SK-N-SH (cell line): ENCODE measurements around the gene GAB2. TPM values are rescaled to one million over a fixed set of nuclear protein-coding genes. Genes with fewer than 3 reads are reported as not detected.

Experiments
- CTCF ChIA-PET: fragments of 300-600, 350-600 bp; formaldehyde crosslinking; extraction: SDS; loops from one replicate; lab custom pipeline; 2021; lab: Yijun Ruan, JAX
- POLR2A ChIA-PET: fragments of 350-600 bp; sonication (Branson Sonifier 250); formaldehyde crosslinking; extraction: SDS; loops from one replicate; lab custom pipeline; 2020; ENCODE audit warnings: antibody characterized with exemption, inconsistent platforms; lab: Yijun Ruan, JAX
- DNase-seq: peaks from one replicate; pipeline ENCODE4 v3.0.0; 2012
- H2AFZ ChIP-seq: fragments of 200-600 bp; sonication (generic); 2 replicates; pipeline ENCODE4 v1.8.1; 2016; ENCODE audit warnings: antibody characterized with exemption, mild to moderate bottlenecking, low read depth
- H3F3A ChIP-seq: fragments of 200-600 bp; sonication (generic); replicated peaks from 2 replicates; pipeline ENCODE3; 2016; ENCODE audit warnings: antibody characterized with exemption, mild to moderate bottlenecking; ENCODE audit not compliant: insufficient read depth
- H3K27ac ChIP-seq, 2 experiments: fragments of 200-500 bp in 1 of 2; fragments of 200-600 bp in 1 of 2; sonication (Bioruptor generic) in 1 of 2; sonication (generic), shearing (Covaris generic) in 1 of 2; 2 replicates each; pipeline versions ENCODE4 v1.5.1 to v1.6.1; 2014 to 2016; ENCODE audit warnings: low read depth in 2 of 2, inconsistent platforms in 1 of 2, low read length in 1 of 2, mild to moderate bottlenecking in 1 of 2, mixed read lengths in 1 of 2
- H3K27me3 ChIP-seq: fragments of 200-600 bp; sonication (generic), shearing (Covaris generic); 2 replicates; pipeline ENCODE4 v1.6.1; 2016; ENCODE audit warnings: mixed run types; ENCODE audit not compliant: insufficient read depth
- H3K36me3 ChIP-seq, 2 experiments: fragments of 200-500 bp in 1 of 2; fragments of 200-600 bp in 1 of 2; sonication (Bioruptor generic) in 1 of 2; sonication (generic) in 1 of 2; replicated peaks in 1 of 2; 2 replicates each; pipeline versions ENCODE3 to v1.5.1; 2014 to 2016; ENCODE audit warnings: low read length in 1 of 2, mild to moderate bottlenecking in 1 of 2; ENCODE audit not compliant: insufficient read depth in 2 of 2, control insufficient read depth in 1 of 2
- H3K4me1 ChIP-seq, 2 experiments: fragments of 200-500 bp in 1 of 2; fragments of 200-600 bp in 1 of 2; sonication (Bioruptor generic) in 1 of 2; sonication (generic), shearing (Covaris generic) in 1 of 2; 2 replicates each; pipeline versions ENCODE4 v1.5.1 to v1.6.1; 2014 to 2016; ENCODE audit warnings: low read depth in 1 of 2, low read length in 1 of 2, mixed run types in 1 of 2; ENCODE audit not compliant: insufficient read depth in 2 of 2, control insufficient read depth in 1 of 2
- H3K4me2 ChIP-seq: fragments of 200-600 bp; sonication (generic), shearing (Covaris generic); 2 replicates; pipeline ENCODE4 v1.6.1; 2017; ENCODE audit warnings: mixed run types
- H3K4me3 ChIP-seq, 2 experiments: fragments of 200-500 bp in 1 of 2; fragments of 200-600 bp in 1 of 2; sonication (Bioruptor generic) in 1 of 2; sonication (generic), shearing (Covaris generic) in 1 of 2; 2 replicates each; pipeline versions ENCODE4 v1.5.1 to v1.8.1; 2014 to 2016; ENCODE audit warnings: low read depth in 2 of 2, inconsistent platforms in 1 of 2, low read length in 1 of 2, mild to moderate bottlenecking in 1 of 2, mixed read lengths in 1 of 2, moderate library complexity in 1 of 2
- H3K79me2 ChIP-seq: fragments of 200-600 bp; sonication (generic); 2 replicates; pipeline ENCODE4 v1.8.1; 2017; ENCODE audit warnings: mild to moderate bottlenecking; ENCODE audit not compliant: insufficient read depth
- H3K9ac ChIP-seq: fragments of 200-600 bp; sonication (generic); 2 replicates; pipeline ENCODE4 v1.6.1; 2017; ENCODE audit warnings: mixed run types
- H3K9me2 ChIP-seq: fragments of 200-600 bp; sonication (generic); 2 replicates; pipeline ENCODE4 v1.6.1; 2017; ENCODE audit warnings: mixed run types
- H3K9me3 ChIP-seq: fragments of 200-600 bp; sonication (generic); 2 replicates; pipeline ENCODE4 v1.6.1; 2017; ENCODE audit warnings: mixed run types, mild to moderate bottlenecking, moderate library complexity
- H4K20me1 ChIP-seq: fragments of 200-600 bp; sonication (generic); 2 replicates; pipeline ENCODE4 v1.6.1; 2017; ENCODE audit warnings: mild to moderate bottlenecking, mixed run types; ENCODE audit not compliant: insufficient read depth
- CHD2 ChIP-seq: fragments of 150-350 bp; IDR thresholded peaks from 2 replicates; pipeline ENCODE4 v1.6.1; 2018; ENCODE audit warnings: low read length; ENCODE audit not compliant: partially characterized antibody
- EZH2phosphoT487 ChIP-seq: fragments of 200-600 bp; sonication (generic); IDR thresholded peaks from 2 replicates; pipeline ENCODE4 v1.6.1; 2017; ENCODE audit warnings: low read depth, mixed run types, mild to moderate bottlenecking, antibody characterized with exemption, moderate library complexity, borderline replicate concordance
- FOSL2 ChIP-seq: IDR thresholded peaks from 2 replicates; pipeline ENCODE4 v1.4.0; 2012; ENCODE audit warnings: low read depth, mild to moderate bottlenecking, moderate library complexity, borderline replicate concordance
- FOXJ3 ChIP-seq: sonication (generic); formaldehyde crosslinking; IDR thresholded peaks from 2 replicates; pipeline ENCODE4 v1.5.1; 2020; ENCODE audit warnings: mild to moderate bottlenecking, missing genetic modification reagents
- FOXM1 ChIP-seq: IDR thresholded peaks from 2 replicates; pipeline ENCODE4 v1.4.0; 2012; ENCODE audit warnings: low read depth, mild to moderate bottlenecking
- JUND ChIP-seq: IDR thresholded peaks from 2 replicates; pipeline ENCODE4 v1.4.0; 2012
- MEF2A ChIP-seq: IDR thresholded peaks from 2 replicates; pipeline ENCODE4 v1.4.0; 2012; ENCODE audit warnings: low read depth, borderline replicate concordance
- MXI1 ChIP-seq: IDR thresholded peaks from 2 replicates; pipeline ENCODE4 v1.6.1; 2012; ENCODE audit warnings: mild to moderate bottlenecking, low read depth, low read length, improper control_type of control experiment
- POLR2AphosphoS5 ChIP-seq: IDR thresholded peaks from 2 replicates; pipeline ENCODE4 v1.6.1; 2012; ENCODE audit warnings: low read depth, low read length
- RAD21 ChIP-seq: IDR thresholded peaks from 2 replicates; pipeline ENCODE4 v1.6.1; 2012; ENCODE audit warnings: mild to moderate bottlenecking, low read length
- RCOR1 ChIP-seq: fragments of 150-350 bp; IDR thresholded peaks from 2 replicates; pipeline ENCODE4 v1.6.1; 2017; ENCODE audit warnings: antibody characterized with exemption, low read length
- RXRA ChIP-seq: IDR thresholded peaks from 2 replicates; pipeline ENCODE4 v1.4.0; 2012; ENCODE audit warnings: low read depth, mild to moderate bottlenecking, borderline replicate concordance
- SMC3 ChIP-seq: IDR thresholded peaks from 2 replicates; pipeline ENCODE4 v1.6.1; 2012; ENCODE audit warnings: low read depth, low read length, improper control_type of control experiment
- TCF12 ChIP-seq: IDR thresholded peaks from 2 replicates; pipeline ENCODE4 v1.4.0; 2012
- TEAD4 ChIP-seq: IDR thresholded peaks from 2 replicates; pipeline ENCODE4 v1.4.0; 2012; ENCODE audit warnings: mild to moderate bottlenecking, borderline replicate concordance; ENCODE audit not compliant: insufficient read depth
- YY1 ChIP-seq: IDR thresholded peaks from 2 replicates; pipeline ENCODE4 v1.4.0; 2012; ENCODE audit warnings: low read depth, mild to moderate bottlenecking
- ZBTB33 ChIP-seq: IDR thresholded peaks from 2 replicates; pipeline ENCODE4 v1.4.0; 2012; ENCODE audit warnings: low read depth, borderline replicate concordance
- WGBS: methylation state at CpG from one replicate; pipeline ENCODE4 v1.1.6; 2017; ENCODE audit warnings: low lambda C conversion rate; 5-methylcytosine and 5-hydroxymethylcytosine counted together
- polyA plus RNA-seq, 3 experiments: library from polyadenylated mRNA; depleted of rRNA; stranded (reverse); fragments of >200 nt; gene quantifications; 2 replicates each; pipeline ENCODE4 v1.2.3, GENCODE V29; 2012
- TF ChIP-seq, protein P1 (sequence below): fragments of 150-350 bp; IDR thresholded peaks from 2 replicates; pipeline ENCODE4 v1.6.1; 2017; ENCODE audit warnings: antibody characterized with exemption, low read length, low read depth, borderline replicate concordance

The GAB2 gene
- polyA plus RNA-seq, 1 of the 3 experiments (the other 2 are of a cell fraction), result 5.6 TPM

DNA sequence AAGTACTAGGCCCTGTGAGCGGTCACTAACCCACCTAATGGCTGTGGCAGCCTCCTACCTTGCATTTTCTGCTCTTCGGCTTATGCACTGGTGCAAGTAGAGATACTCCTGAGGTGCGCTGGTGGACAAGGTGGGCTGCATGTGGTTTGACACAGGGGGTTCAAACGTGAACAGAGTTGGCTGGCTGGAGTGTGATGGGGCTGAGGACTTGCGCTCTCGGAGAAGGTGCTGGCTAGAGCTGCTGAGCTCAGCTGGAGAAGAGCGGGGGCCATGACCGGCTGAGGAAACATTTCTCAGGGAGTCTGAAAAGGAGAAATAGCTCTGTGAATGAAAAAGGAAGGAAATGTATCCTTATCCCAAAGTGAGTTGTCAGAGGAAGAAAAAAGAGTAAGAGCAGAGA, 167.5 kb downstream of the GAB2 start:
- Histone ChIP-seq H3F3A (peaks cover 3% of the 10 kb centered on the region), H3K4me1 (peaks cover 4 to 15% of the 10 kb centered on the region in 2 experiments; a peak in 3 of 4 replicates), H3K79me2 (no peaks in the 10 kb centered on the region), H3K27ac (no peak overlapping the region; a peak in 1 of 4 replicates), H3K4me2 (no peak overlapping the region), H3K4me3 (no peak overlapping the region), H2AFZ (no peak overlapping the region), H3K9me3 (no peaks in the 10 kb centered on the region), H3K9me2 (no peaks in the 10 kb centered on the region), H3K27me3 (no peaks in the 10 kb centered on the region), H4K20me1 (no peaks in the 10 kb centered on the region), H3K36me3 (peaks cover 11 to 24% of the 10 kb centered on the region in 2 experiments), H3K9ac (no peak overlapping the region)
- POLR2A ChIA-PET, result no interaction called here
- 93% methylated on average over 8 of the region's 8 CpGs for WGBS
- CTCF ChIA-PET, result no interaction called here
- no peak for DNase-seq
- TF ChIP-seq RXRA (no peak), YY1 (no peak), FOXM1 (no peak), TCF12 (no peak), JUND (no peak), RAD21 (no peak), ZBTB33 (no peak)

- Histone ChIP-seq H3K4me1 (peaks cover 2 to 15% of the 10 kb centered on the region in 2 experiments; a peak in 3 of 4 replicates), H3K4me3 (no peak overlapping the region), H3K27me3 (no peaks in the 10 kb centered on the region), H2AFZ (no peak overlapping the region), H3K36me3 (peaks cover 11 to 24% of the 10 kb centered on the region in 2 experiments), H3K9me3 (no peaks in the 10 kb centered on the region), H4K20me1 (no peaks in the 10 kb centered on the region), H3K27ac (no peak overlapping the region), H3K9me2 (no peaks in the 10 kb centered on the region), H3K4me2 (no peak overlapping the region), H3F3A (peaks cover 8% of the 10 kb centered on the region), H3K9ac (no peak overlapping the region), H3K79me2 (no peaks in the 10 kb centered on the region)
- TF ChIP-seq EZH2phosphoT487 (no peak), SMC3 (no peak), FOSL2 (peak; percentile 9; the same call in 1 of the 2 replicates)
- ChIA-PET CTCF (interaction anchor here (0.7 to 1.7 kb wide), 2 partner anchors 9 to 167 kb away, joined by 3 read pairs; no protein-coding TSS in a partner anchor), POLR2A (no interaction called here)
- no peak for DNase-seq
Measured at GRCh38 chr11:78248903-78249302, 168.7 kb downstream of the GAB2 start.

DNA sequence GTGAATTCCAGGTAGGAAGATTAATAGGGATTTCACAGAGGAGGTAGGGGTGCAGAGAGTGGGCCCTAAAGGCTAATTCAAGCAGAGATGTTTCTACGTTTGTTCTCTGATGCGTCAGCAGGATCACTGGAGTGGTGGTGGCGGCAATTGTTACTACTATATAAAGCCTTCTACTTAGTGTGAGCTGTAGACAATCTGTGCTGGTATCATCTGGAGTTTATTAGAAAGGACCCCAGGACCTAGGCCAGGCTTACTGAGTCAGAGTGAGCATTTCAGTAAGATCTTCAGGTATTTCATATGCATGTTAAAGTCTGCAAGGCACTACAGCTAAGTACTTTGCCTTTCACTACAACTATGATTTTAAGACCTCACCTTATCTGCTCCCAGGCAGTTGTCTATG, 169.4 kb downstream of the GAB2 start:
- POLR2A ChIA-PET, result no interaction called here
- CTCF ChIA-PET, result interaction anchor here (0.9 to 1.7 kb wide), 3 partner anchors 14 to 168 kb away, joined by 3 read pairs; no protein-coding TSS in a partner anchor
- 87% methylated on average over 3 of the region's 3 CpGs for WGBS
- TF ChIP-seq FOXJ3, result no peak
- no peak for TF ChIP-seq ZBTB33
- TF ChIP-seq, protein P1, sequence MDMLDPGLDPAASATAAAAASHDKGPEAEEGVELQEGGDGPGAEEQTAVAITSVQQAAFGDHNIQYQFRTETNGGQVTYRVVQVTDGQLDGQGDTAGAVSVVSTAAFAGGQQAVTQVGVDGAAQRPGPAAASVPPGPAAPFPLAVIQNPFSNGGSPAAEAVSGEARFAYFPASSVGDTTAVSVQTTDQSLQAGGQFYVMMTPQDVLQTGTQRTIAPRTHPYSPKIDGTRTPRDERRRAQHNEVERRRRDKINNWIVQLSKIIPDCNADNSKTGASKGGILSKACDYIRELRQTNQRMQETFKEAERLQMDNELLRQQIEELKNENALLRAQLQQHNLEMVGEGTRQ, result no peak
- TF ChIP-seq MEF2A, result no peak
- TF ChIP-seq RXRA, result no peak
- TF ChIP-seq POLR2AphosphoS5, result no peak
- TF ChIP-seq MXI1, result no peak
- TF ChIP-seq FOSL2, result peak; percentile 20; the same call in 1 of the 2 replicates
- TF ChIP-seq TCF12, result peak; percentile 64
- TF ChIP-seq TEAD4, result no peak
- no peak for TF ChIP-seq RCOR1
- TF ChIP-seq CHD2, result no peak
- no peak for TF ChIP-seq EZH2phosphoT487

More for the DNA sequence above, 169.4 kb downstream of the GAB2 start:
- no peak for DNase-seq
- H2AFZ ChIP-seq, result no peak overlapping the region
- H4K20me1 ChIP-seq, result no peaks in the 10 kb centered on the region
- peaks cover 14% of the 10 kb centered on the region for H3F3A ChIP-seq
- no peak overlapping the region for H3K9ac ChIP-seq
- no peak overlapping the region for H3K4me2 ChIP-seq
- H3K27me3 ChIP-seq, result no peaks in the 10 kb centered on the region
- no peaks in the 10 kb centered on the region for H3K9me3 ChIP-seq
- H3K27ac ChIP-seq, result 0 out of 4 replicates have a peak overlapping the region, but pooled peaks of 1 of the 2 experiments have one; percentile 9
- no peaks in the 10 kb centered on the region for H3K79me2 ChIP-seq
- peaks cover 0 to 15% of the 10 kb centered on the region in 2 experiments; a peak in 3 of 4 replicates for H3K4me1 ChIP-seq
- peaks cover 11 to 24% of the 10 kb centered on the region in 2 experiments for H3K36me3 ChIP-seq
- H3K9me2 ChIP-seq, result no peaks in the 10 kb centered on the region
- H3K4me3 ChIP-seq, result no peak overlapping the region
